ENCODE measurements around the gene SEL1L3. TPM values are rescaled to one million over a fixed set of nuclear protein-coding genes. Genes with fewer than 3 reads are reported as not detected.

Gene SEL1L3
- total and polyA plus RNA-seq, 4 donors, result 3.3 to 13.1 (median 5.7) TPM

DNA sequence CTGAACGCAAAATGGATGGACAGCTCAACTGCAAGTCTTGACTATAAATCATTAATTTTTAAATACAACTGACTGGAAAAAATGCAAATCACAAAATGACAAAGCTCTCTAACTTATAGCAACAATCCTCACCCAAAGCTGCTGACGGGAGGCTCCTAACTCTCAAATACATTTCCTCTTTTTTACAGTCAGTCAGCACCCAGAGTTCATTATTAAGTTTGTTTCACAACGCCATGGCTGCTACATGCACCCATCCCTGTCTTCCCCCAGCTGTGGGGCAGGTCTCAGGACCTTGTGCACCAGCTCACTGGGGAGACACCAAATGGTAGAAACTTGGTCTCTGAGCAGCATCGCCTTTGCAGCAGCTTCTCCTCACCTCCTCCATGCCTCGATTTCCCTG lies 109.5 kb downstream of the SEL1L3 start:
- 97% methylated on average over 5 of the region's 5 CpGs for WGBS
- Histone ChIP-seq H3K27me3 (ENCODE audit: control insufficient read depth in 4 of 4, insufficient read depth in 4 of 4, low read length in 3 of 4) (no peaks in the 10 kb centered on the region), H3K4me1 (ENCODE audit: control insufficient read depth in 4 of 4, insufficient read depth in 4 of 4, low read length in 3 of 4) (no peaks in the 10 kb centered on the region), H3K9me3 (ENCODE audit: control insufficient read depth in 4 of 4, low read length in 3 of 4) (no peaks in the 10 kb centered on the region), H3K27ac (ENCODE audit: low read depth in 1 of 2, low read length in 2 of 2) (no peak overlapping the region), H3K9ac (ENCODE audit: low read depth in 1 of 2, low read length in 2 of 2) (no peak overlapping the region), H3K4me3 (ENCODE audit: low read depth in 1 of 3, low read length in 3 of 3) (no peak overlapping the region), H3K36me3 (ENCODE audit: control insufficient read depth in 4 of 4, insufficient read depth in 3 of 4, low read depth in 1 of 4, low read length in 3 of 4) (no peaks in the 10 kb centered on the region)
- no peak for DNase-seq (ENCODE audit: low spot score)
- TF ChIP-seq TAF1 (conservative IDR thresholded peaks at IDR 0.05) (no peak), RAD21 (IDR thresholded peaks at IDR 0.05) (no peak), FOXA1 (IDR thresholded peaks at IDR 0.05) (no peak), HNF4G (IDR thresholded peaks at IDR 0.05) (no peak), YY1 (IDR thresholded peaks at IDR 0.05) (no peak), JUND (IDR thresholded peaks at IDR 0.05) (no peak), HNF4A (conservative IDR thresholded peaks at IDR 0.05) (no peak), GABPA (IDR thresholded peaks at IDR 0.05 in 1 of 2, conservative IDR thresholded peaks at IDR 0.05 in 1 of 2) (no peak), EGR1 (IDR thresholded peaks at IDR 0.05; ENCODE audit: low read depth in 2 of 2) (no peak), RXRA (IDR thresholded peaks at IDR 0.05) (no peak)
- TF ChIP-seq, protein P1, sequence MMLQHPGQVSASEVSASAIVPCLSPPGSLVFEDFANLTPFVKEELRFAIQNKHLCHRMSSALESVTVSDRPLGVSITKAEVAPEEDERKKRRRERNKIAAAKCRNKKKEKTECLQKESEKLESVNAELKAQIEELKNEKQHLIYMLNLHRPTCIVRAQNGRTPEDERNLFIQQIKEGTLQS (IDR thresholded peaks at IDR 0.05), result no peak
- TF ChIP-seq, protein P2, sequence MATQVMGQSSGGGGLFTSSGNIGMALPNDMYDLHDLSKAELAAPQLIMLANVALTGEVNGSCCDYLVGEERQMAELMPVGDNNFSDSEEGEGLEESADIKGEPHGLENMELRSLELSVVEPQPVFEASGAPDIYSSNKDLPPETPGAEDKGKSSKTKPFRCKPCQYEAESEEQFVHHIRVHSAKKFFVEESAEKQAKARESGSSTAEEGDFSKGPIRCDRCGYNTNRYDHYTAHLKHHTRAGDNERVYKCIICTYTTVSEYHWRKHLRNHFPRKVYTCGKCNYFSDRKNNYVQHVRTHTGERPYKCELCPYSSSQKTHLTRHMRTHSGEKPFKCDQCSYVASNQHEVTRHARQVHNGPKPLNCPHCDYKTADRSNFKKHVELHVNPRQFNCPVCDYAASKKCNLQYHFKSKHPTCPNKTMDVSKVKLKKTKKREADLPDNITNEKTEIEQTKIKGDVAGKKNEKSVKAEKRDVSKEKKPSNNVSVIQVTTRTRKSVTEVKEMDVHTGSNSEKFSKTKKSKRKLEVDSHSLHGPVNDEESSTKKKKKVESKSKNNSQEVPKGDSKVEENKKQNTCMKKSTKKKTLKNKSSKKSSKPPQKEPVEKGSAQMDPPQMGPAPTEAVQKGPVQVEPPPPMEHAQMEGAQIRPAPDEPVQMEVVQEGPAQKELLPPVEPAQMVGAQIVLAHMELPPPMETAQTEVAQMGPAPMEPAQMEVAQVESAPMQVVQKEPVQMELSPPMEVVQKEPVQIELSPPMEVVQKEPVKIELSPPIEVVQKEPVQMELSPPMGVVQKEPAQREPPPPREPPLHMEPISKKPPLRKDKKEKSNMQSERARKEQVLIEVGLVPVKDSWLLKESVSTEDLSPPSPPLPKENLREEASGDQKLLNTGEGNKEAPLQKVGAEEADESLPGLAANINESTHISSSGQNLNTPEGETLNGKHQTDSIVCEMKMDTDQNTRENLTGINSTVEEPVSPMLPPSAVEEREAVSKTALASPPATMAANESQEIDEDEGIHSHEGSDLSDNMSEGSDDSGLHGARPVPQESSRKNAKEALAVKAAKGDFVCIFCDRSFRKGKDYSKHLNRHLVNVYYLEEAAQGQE (IDR thresholded peaks at IDR 0.05), result no peak
- TF ChIP-seq, protein P3, sequence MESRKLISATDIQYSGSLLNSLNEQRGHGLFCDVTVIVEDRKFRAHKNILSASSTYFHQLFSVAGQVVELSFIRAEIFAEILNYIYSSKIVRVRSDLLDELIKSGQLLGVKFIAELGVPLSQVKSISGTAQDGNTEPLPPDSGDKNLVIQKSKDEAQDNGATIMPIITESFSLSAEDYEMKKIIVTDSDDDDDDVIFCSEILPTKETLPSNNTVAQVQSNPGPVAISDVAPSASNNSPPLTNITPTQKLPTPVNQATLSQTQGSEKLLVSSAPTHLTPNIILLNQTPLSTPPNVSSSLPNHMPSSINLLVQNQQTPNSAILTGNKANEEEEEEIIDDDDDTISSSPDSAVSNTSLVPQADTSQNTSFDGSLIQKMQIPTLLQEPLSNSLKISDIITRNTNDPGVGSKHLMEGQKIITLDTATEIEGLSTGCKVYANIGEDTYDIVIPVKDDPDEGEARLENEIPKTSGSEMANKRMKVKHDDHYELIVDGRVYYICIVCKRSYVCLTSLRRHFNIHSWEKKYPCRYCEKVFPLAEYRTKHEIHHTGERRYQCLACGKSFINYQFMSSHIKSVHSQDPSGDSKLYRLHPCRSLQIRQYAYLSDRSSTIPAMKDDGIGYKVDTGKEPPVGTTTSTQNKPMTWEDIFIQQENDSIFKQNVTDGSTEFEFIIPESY (IDR thresholded peaks at IDR 0.05), result no peak
- TF ChIP-seq, protein P4, sequence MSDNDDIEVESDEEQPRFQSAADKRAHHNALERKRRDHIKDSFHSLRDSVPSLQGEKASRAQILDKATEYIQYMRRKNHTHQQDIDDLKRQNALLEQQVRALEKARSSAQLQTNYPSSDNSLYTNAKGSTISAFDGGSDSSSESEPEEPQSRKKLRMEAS (IDR thresholded peaks at IDR 0.05), result no peak

DNA sequence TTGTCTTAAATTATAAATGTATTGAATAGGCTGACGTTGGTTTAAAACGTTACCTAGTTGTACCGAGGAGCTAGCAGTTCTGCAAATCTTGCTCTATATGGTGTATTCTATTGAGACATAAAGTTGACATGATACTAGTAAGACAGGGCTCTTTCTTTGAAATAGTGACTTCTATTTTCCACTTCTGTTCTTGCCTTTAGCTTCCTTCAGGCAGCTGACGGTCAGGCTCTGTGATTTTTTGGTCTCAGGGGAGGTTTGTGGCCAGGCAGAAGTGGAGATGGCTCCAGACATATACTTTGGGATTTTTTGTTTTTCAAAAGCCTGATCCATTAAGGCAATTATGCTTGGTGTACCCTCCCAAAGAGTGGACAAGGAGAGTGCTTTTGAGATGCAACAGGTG lies 111.9 kb downstream of the SEL1L3 start:
- Histone ChIP-seq H3K27me3 (ENCODE audit: control insufficient read depth in 4 of 4, insufficient read depth in 4 of 4, low read length in 3 of 4) (no peaks in the 10 kb centered on the region), H3K36me3 (ENCODE audit: control insufficient read depth in 4 of 4, insufficient read depth in 3 of 4, low read depth in 1 of 4, low read length in 3 of 4) (peaks cover 0 to 1% (median 0%) of the 10 kb centered on the region in 4 donors)
- WGBS, result 94% methylated on average over 4 of the region's 4 CpGs

More for the DNA sequence above, 111.9 kb downstream of the SEL1L3 start:
- no peak overlapping the region for H3K4me3 ChIP-seq (ENCODE audit: low read depth in 1 of 3, low read length in 3 of 3)
- DNase-seq (ENCODE audit: low spot score), result no peak
- H3K9me3 ChIP-seq (ENCODE audit: control insufficient read depth in 4 of 4, low read length in 3 of 4), result no peaks in the 10 kb centered on the region
- H3K4me1 ChIP-seq (ENCODE audit: control insufficient read depth in 4 of 4, insufficient read depth in 4 of 4, low read length in 3 of 4), result no peaks in the 10 kb centered on the region
- no peak for TF ChIP-seq NR2F2 (IDR thresholded peaks at IDR 0.05)
- TF ChIP-seq, protein P1 (IDR thresholded peaks at IDR 0.05), result no peak
- no peak for TF ChIP-seq FOXA2 (IDR thresholded peaks at IDR 0.05)
- no peak for TF ChIP-seq HNF4G (IDR thresholded peaks at IDR 0.05)
- TF ChIP-seq, protein P3 (IDR thresholded peaks at IDR 0.05), result no peak
- no peak for TF ChIP-seq TAF1 (conservative IDR thresholded peaks at IDR 0.05)
- TF ChIP-seq, protein P2 (IDR thresholded peaks at IDR 0.05), result no peak
- TF ChIP-seq GABPA (IDR thresholded peaks at IDR 0.05 in 1 of 2, conservative IDR thresholded peaks at IDR 0.05 in 1 of 2), result no peak
- TF ChIP-seq FOXA1 (IDR thresholded peaks at IDR 0.05), result no peak
- TF ChIP-seq, protein P4 (IDR thresholded peaks at IDR 0.05), result no peak
- no peak for TF ChIP-seq RAD21 (IDR thresholded peaks at IDR 0.05)
- no peak overlapping the region for H3K9ac ChIP-seq (ENCODE audit: low read depth in 1 of 2, low read length in 2 of 2)
- H3K27ac ChIP-seq (ENCODE audit: low read depth in 1 of 2, low read length in 2 of 2), result no peak overlapping the region
